Heart left ventricle (tissue), 16 donors: Measurements from ENCODE around the gene WDSUB1. TPM values are rescaled to one million over a fixed set of nuclear protein-coding genes. Genes with fewer than 3 reads are reported as not detected.
A peak's percentile ranks its signal among the peaks of the same experiment; 100 is the strongest.

Experiments used
- ATAC-seq, 4 donors: fragments of 200-7000 bp; cut with Tn5 transposase; one replicate each; pipeline ENCODE4 v1.9.1; 2020 to 2022; ENCODE audit warnings: moderate library complexity in 4 of 4, mild to moderate bottlenecking in 3 of 4, moderate number of reproducible peaks in 1 of 4
- DNase-seq, 5 donors: peaks; one replicate each; pipeline ENCODE4 v3.0.0-alpha.2; 2020
- H3K27ac ChIP-seq, 12 donors: fragments of 200-600 bp; sonication (generic) in 4 of 12; one replicate each; pipeline versions ENCODE4 v1.5.0 to v1.8.0; 2016 to 2022; ENCODE audit warnings: mild to moderate bottlenecking in 2 of 12
- H3K27me3 ChIP-seq, 9 donors: fragments of 200-600 bp; sonication (generic) in 2 of 9; one replicate each; pipeline versions ENCODE4 v1.5.1 to v1.8.0; 2016 to 2022; ENCODE audit warnings: mild to moderate bottlenecking in 3 of 9
- H3K36me3 ChIP-seq, 9 donors: fragments of 200-600 bp; sonication (generic) in 2 of 9; one replicate each; pipeline versions ENCODE4 v1.5.0 to v1.8.0; 2018 to 2022; ENCODE audit warnings: mild to moderate bottlenecking in 2 of 9
- H3K4me1 ChIP-seq, 12 donors: fragments of 200-600 bp; sonication (generic) in 4 of 12; one replicate each; pipeline versions ENCODE4 v1.5.0 to v1.8.0; 2016 to 2022; ENCODE audit warnings: mild to moderate bottlenecking in 3 of 12
- H3K4me3 ChIP-seq, 12 donors: fragments of 200-600 bp; sonication (generic) in 4 of 12; one replicate each; pipeline versions ENCODE4 v1.5.0 to v1.8.0; 2017 to 2022; ENCODE audit warnings: mild to moderate bottlenecking in 9 of 12, moderate library complexity in 4 of 12
- H3K9me3 ChIP-seq, 12 donors: fragments of 200-600 bp; sonication (generic) in 4 of 12; one replicate each; pipeline versions ENCODE4 v1.5.0 to v1.8.0; 2016 to 2022; ENCODE audit warnings: mild to moderate bottlenecking in 1 of 12
- POLR2A ChIP-seq, 2 donors: fragments of 450-650 bp; IDR thresholded peaks; one replicate each; pipeline ENCODE4 v1.6.1; 2017; ENCODE audit warnings: antibody characterized with exemption in 2 of 2, mild to moderate bottlenecking in 2 of 2, moderate library complexity in 2 of 2
- WGBS, 4 donors: extraction: QIAGEN DNeasy Blood & Tissue Kit in 2 of 4; methylation state at CpG; one replicate each; pipeline versions ENCODE4 v1.1.5 to v1.1.7; 2013 to 2018; 5-methylcytosine and 5-hydroxymethylcytosine counted together
- intact Hi-C, 10 donors: fragments of 100-400 bp; cut with DNase I; formaldehyde crosslinking; loops; one replicate each; pipeline versions ENCODE4 v1.11.1 to v1.14.2; 2022
- polyA plus RNA-seq, 2 donors: library from polyadenylated mRNA; stranded (reverse); fragments of 200-250 nt; gene quantifications; one replicate each; pipeline ENCODE4 v1.2.3, GENCODE V29; 2013
- total RNA-seq, 9 donors: library from RNA; depleted of rRNA in 2 of 9; stranded (reverse); fragments of >200 nt in 2 of 9; fragmentation: NEBNext Ultra II Directional in 3 of 9; extraction: Animal tissue kit (Norgen Biotek cat#: 25700) in 3 of 9; gene quantifications; one replicate each; pipeline versions ENCODE4 v1.1.0 to v1.2.4, GENCODE V29; 2016 to 2023
- TF ChIP-seq, protein P1 (sequence below), 12 donors: fragments of 200-600 bp; sonication (generic) in 4 of 12; IDR thresholded peaks; one replicate each; pipeline versions ENCODE4 v1.5.0 to v1.8.0; 2018 to 2022; ENCODE audit warnings: antibody characterized with exemption in 12 of 12, mild to moderate bottlenecking in 5 of 12
- donor health status: ischemic (EF 13 %, LVEDD 7.1; RV severe dilation, severe dysfunction).
- donor health status: healthy with polysubstance abuse.
- donor health status: DM: no; HTN: yes; CAD: no.
- donor health status: DM: no; HTN: no; CAD: no.
- donor health status: ischemic (EF 25% LVEDD 6.9; RV normal size, moderate dysfunction).
- donor health status: ischemic (EF 25% LVEDD 5.7; RV mildly dilated, moderate dysfunction).
- donor health status: healthy.
- donor health status: DM: yes; HTN: yes; CAD: no.
- donor health status: ischemic (EF 35%, LVEDD 5.7; RV mildly dilated, moderate dysfunction).
- donor health status: nonischemic (EF 11% LVEDD 7.7; RV severe dilation, severe dysfunction).
- donor health status: DM: yes; HTN: yes; CAD: no.
- donor health status: PGD.
- donor health status: ischemic (EF 29% LVEDD 5.4; RV normal size, mild dysfunction).
- donor health status: nonischemic (EF 23%, LVEDD 6.1; RV moderate dilation, normal function).

The WDSUB1 gene
- total and polyA plus RNA-seq, 11 donors, result 5.1 to 12.4 (median 8.0) TPM

- Histone ChIP-seq H3K4me3 (peak overlapping the region; percentile 75 to 99 (median 88)), H3K27ac (peak overlapping the region; percentile 59 to 97 (median 92)), H3K27me3 (no peaks in the 10 kb centered on the region), H3K36me3 (peaks cover 0 to 7% (median 0%) of the 10 kb centered on the region in 9 donors), H3K9me3 (no peaks in the 10 kb centered on the region), H3K4me1 (peaks cover 0 to 29% (median 12%) of the 10 kb centered on the region in 12 donors)
- 0 to 2% (median 1%) methylated on average over 24 to 50 of the region's 50 CpGs for WGBS, 4 donors
- DNase-seq (peak; percentile 98 to 100 (median 99)), ATAC-seq (peak; percentile 98 to 99 (median 99))
- intact Hi-C loops, result no loop called here
- TF ChIP-seq, protein P1, sequence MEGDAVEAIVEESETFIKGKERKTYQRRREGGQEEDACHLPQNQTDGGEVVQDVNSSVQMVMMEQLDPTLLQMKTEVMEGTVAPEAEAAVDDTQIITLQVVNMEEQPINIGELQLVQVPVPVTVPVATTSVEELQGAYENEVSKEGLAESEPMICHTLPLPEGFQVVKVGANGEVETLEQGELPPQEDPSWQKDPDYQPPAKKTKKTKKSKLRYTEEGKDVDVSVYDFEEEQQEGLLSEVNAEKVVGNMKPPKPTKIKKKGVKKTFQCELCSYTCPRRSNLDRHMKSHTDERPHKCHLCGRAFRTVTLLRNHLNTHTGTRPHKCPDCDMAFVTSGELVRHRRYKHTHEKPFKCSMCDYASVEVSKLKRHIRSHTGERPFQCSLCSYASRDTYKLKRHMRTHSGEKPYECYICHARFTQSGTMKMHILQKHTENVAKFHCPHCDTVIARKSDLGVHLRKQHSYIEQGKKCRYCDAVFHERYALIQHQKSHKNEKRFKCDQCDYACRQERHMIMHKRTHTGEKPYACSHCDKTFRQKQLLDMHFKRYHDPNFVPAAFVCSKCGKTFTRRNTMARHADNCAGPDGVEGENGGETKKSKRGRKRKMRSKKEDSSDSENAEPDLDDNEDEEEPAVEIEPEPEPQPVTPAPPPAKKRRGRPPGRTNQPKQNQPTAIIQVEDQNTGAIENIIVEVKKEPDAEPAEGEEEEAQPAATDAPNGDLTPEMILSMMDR (IDR thresholded peaks at IDR 0.05), result no peak
- TF ChIP-seq POLR2A (IDR thresholded peaks at IDR 0.05), result peak in 1 of 2 donors; percentile 81
These were observed 372 bp upstream of the WDSUB1 start for GRCh38 chr2:159286709-159287441.

DNA sequence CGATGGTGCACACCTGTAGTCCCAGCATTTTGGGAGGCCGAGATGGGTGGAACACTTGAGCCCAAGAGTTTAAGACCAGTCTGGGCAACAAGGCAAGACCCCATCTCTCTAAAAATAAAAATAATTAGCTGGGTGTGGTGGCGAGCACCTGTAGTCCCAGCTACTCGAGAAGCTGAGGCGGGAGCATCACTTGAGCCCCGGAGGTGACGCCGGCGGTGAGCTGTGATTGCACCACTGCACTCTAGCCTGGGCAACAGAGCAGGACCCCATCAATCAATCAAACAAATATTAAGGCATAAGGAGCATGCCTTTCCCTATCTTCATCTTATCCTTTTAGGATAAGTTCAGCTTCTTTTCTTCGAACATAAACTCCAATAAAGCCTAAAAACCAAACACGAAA lies 1.1 kb downstream of the WDSUB1 start:
- no peaks in the 10 kb centered on the region for H3K27me3 ChIP-seq
- peaks cover 0 to 19% (median 8%) of the 10 kb centered on the region in 9 donors for H3K36me3 ChIP-seq
- TF ChIP-seq, protein P1 (IDR thresholded peaks at IDR 0.05), result no peak
- TF ChIP-seq POLR2A (IDR thresholded peaks at IDR 0.05), result no peak
- 88 to 92% (median 88%) methylated on average over 11 of the region's 11 CpGs for WGBS, 4 donors
- H3K27ac ChIP-seq, result peak overlapping the region in 10 of 12 donors; percentile 86 to 97 (median 93)
- intact Hi-C loops, result no loop called here
- no peaks in the 10 kb centered on the region for H3K9me3 ChIP-seq
- H3K4me1 ChIP-seq, result peaks cover 0 to 23% (median 12%) of the 10 kb centered on the region in 12 donors
- peak overlapping the region; percentile 75 to 99 (median 88) for H3K4me3 ChIP-seq
- DNase-seq (peak in 1 of 5 donors; percentile 47), ATAC-seq (no peak)

- DNase-seq (no peak), ATAC-seq (no peak)
- H3K27me3 ChIP-seq, result no peaks in the 10 kb centered on the region
- peaks cover 0 to 35% (median 12%) of the 10 kb centered on the region in 9 donors for H3K36me3 ChIP-seq
- H3K27ac ChIP-seq, result no peak overlapping the region
- no peak overlapping the region for H3K4me3 ChIP-seq
- intact Hi-C loops, result no loop called here
- TF ChIP-seq, protein P1 (IDR thresholded peaks at IDR 0.05), result no peak
- no peak for TF ChIP-seq POLR2A (IDR thresholded peaks at IDR 0.05)
- H3K4me1 ChIP-seq, result peaks cover 0 to 23% (median 12%) of the 10 kb centered on the region in 12 donors
- WGBS, 4 donors, result 85 to 94% (median 89%) methylated on average over 6 of the region's 6 CpGs
- H3K9me3 ChIP-seq, result no peaks in the 10 kb centered on the region
These were observed 3.0 kb downstream of the WDSUB1 start for GRCh38 chr2:159283529-159283928.

- WGBS, 4 donors, result 96 to 98% (median 97%) methylated on average over 6 of the region's 6 CpGs
- no peak overlapping the region for H3K27ac ChIP-seq
- TF ChIP-seq, protein P1 (IDR thresholded peaks at IDR 0.05), result no peak
- no peak for TF ChIP-seq POLR2A (IDR thresholded peaks at IDR 0.05)
- no peak for DNase-seq
- intact Hi-C loops, result no loop called here
- no peaks in the 10 kb centered on the region for H3K9me3 ChIP-seq
- no peak for ATAC-seq
- H3K4me3 ChIP-seq, result no peak overlapping the region
- peaks cover 0 to 52% (median 12%) of the 10 kb centered on the region in 9 donors for H3K36me3 ChIP-seq
- H3K27me3 ChIP-seq, result no peaks in the 10 kb centered on the region
- H3K4me1 ChIP-seq, result peaks cover 0 to 16% (median 7%) of the 10 kb centered on the region in 12 donors
These were observed 5.5 kb downstream of the WDSUB1 start for GRCh38 chr2:159281002-159281401.
